ENCODE measurements around the gene ATF3. TPM values are rescaled to one million over a fixed set of nuclear protein-coding genes. Genes with fewer than 3 reads are reported as not detected.

The ATF3 gene
- total and polyA plus RNA-seq, 2 donors (not counting 1 experiment from before 2014, with no cell fraction given), result 33.8 to 35.7 TPM

DNA sequence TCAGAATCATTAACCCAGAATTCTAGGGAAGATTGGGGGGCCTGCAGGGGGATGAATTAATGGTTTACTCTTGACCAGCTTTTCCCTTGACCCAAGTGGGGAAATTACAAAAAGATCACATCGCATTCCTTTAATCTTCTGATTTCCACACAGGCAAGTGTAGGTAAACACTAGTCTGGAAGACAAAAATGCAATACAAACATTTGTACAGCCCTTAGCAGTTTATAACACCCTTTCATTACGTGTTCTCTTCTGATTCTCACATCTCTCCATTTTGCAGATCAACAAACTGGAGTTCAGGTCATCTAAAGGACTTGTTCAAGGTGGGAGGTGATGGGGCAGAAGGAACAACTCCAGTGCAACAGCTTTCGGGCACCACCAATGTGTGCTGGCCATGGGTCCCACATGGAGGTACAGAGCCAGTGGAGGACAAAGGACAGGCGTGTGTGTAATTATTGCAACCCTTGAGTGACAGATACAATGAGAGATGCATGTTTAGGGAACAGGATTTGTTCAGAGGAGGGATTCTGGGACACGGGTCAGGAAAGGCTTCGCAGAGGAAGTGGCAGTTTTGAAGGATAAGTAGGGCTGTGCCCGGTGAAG, 20.4 kb downstream of the ATF3 start:
- H3K9ac ChIP-seq (ENCODE audit: insufficient read depth, low read length), result no peak overlapping the region

DNA sequence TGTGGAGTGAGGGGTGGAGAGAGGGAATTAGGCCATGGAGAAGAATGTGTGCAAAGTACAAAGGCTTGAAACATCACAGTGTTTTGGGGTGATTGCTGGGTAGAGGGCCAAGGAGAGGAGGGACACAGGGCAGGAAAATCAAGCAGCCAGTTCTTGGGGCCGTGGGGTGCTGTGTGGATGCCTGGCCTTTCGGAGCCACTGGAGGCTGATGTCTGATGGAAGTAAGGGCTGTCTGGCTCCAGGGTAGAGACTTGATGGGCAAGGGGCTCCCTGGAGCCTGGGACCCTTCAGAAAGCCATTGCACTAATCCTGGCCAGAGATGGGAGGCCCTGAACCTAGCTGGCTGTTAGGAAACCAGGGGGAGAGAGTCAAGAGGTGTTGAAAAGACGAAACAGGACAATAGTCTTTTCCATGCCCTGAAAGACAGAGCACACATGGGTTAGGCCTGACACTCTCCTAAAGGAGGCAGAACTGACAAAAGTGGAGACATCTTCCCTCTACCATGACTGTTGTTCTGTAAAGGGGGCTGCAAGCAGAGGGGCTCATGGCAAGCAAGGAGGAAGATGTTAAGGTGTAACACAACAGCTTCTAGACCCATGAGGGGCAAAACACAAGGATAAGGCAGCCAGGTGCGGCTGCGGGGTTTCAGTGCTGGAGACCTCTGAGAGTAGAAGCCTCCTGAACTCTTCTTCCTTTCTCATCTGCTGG, 21.0 kb downstream of the ATF3 start:
- H4K20me1 ChIP-seq (ENCODE audit: control insufficient read depth, extremely low read depth, insufficient read depth, low read length), result no peaks in the 10 kb centered on the region
- no peaks in the 10 kb centered on the region for H3K4me1 ChIP-seq (ENCODE audit: control insufficient read depth, extremely low read depth, insufficient read depth, low read length)
- no peak overlapping the region for H3K4me2 ChIP-seq (ENCODE audit: extremely low read depth, insufficient read depth, low read length)
- TF ChIP-seq, protein P1, sequence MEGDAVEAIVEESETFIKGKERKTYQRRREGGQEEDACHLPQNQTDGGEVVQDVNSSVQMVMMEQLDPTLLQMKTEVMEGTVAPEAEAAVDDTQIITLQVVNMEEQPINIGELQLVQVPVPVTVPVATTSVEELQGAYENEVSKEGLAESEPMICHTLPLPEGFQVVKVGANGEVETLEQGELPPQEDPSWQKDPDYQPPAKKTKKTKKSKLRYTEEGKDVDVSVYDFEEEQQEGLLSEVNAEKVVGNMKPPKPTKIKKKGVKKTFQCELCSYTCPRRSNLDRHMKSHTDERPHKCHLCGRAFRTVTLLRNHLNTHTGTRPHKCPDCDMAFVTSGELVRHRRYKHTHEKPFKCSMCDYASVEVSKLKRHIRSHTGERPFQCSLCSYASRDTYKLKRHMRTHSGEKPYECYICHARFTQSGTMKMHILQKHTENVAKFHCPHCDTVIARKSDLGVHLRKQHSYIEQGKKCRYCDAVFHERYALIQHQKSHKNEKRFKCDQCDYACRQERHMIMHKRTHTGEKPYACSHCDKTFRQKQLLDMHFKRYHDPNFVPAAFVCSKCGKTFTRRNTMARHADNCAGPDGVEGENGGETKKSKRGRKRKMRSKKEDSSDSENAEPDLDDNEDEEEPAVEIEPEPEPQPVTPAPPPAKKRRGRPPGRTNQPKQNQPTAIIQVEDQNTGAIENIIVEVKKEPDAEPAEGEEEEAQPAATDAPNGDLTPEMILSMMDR (conservative IDR thresholded peaks at IDR 0.05 in 1 of 2, IDR thresholded peaks at IDR 0.05 in 1 of 2; ENCODE audit: low read depth in 1 of 2, low read length in 2 of 2), result no peak
- TF ChIP-seq EZH2 (IDR thresholded peaks at IDR 0.05; ENCODE audit: low read length, missing control alignments), result no peak
- no peak overlapping the region for H3K4me3 ChIP-seq (replicated peaks in 1 of 4; ENCODE audit: control extremely low read depth in 1 of 4, insufficient read depth in 1 of 4, low read depth in 3 of 4, low read length in 4 of 4)
- DNase-seq (ENCODE audit: low read depth in 2 of 2), result no peak
- no peak overlapping the region for H2AFZ ChIP-seq (ENCODE audit: low read length)
- no peak overlapping the region for H3K27ac ChIP-seq (ENCODE audit: insufficient read depth, low read length)
- H3K36me3 ChIP-seq (ENCODE audit: control insufficient read depth, insufficient read depth, low read length), result no peaks in the 10 kb centered on the region
- H3K79me2 ChIP-seq (ENCODE audit: control insufficient read depth, insufficient read depth, low read length), result no peaks in the 10 kb centered on the region
- H3K27me3 ChIP-seq (ENCODE audit: control insufficient read depth, insufficient read depth, low read length), result peaks cover 11% of the 10 kb centered on the region
- H3K9me3 ChIP-seq (ENCODE audit: control insufficient read depth, insufficient read depth, low read depth, low read length), result no peaks in the 10 kb centered on the region
- no peak overlapping the region for H3K9ac ChIP-seq (ENCODE audit: insufficient read depth, low read length)

More for the DNA sequence above, 20.4 kb downstream of the ATF3 start:
- H3K4me1 ChIP-seq (ENCODE audit: control insufficient read depth, extremely low read depth, insufficient read depth, low read length), result no peaks in the 10 kb centered on the region
- no peak overlapping the region for H3K4me3 ChIP-seq (replicated peaks in 1 of 4; ENCODE audit: control extremely low read depth in 1 of 4, insufficient read depth in 1 of 4, low read depth in 3 of 4, low read length in 4 of 4)
- DNase-seq (ENCODE audit: low read depth in 2 of 2), result no peak
- TF ChIP-seq EZH2 (IDR thresholded peaks at IDR 0.05; ENCODE audit: low read length, missing control alignments), result no peak
- TF ChIP-seq, protein P1 (conservative IDR thresholded peaks at IDR 0.05 in 1 of 2, IDR thresholded peaks at IDR 0.05 in 1 of 2; ENCODE audit: low read depth in 1 of 2, low read length in 2 of 2), result no peak
- H4K20me1 ChIP-seq (ENCODE audit: control insufficient read depth, extremely low read depth, insufficient read depth, low read length), result no peaks in the 10 kb centered on the region
- H3K9me3 ChIP-seq (ENCODE audit: control insufficient read depth, insufficient read depth, low read depth, low read length), result no peaks in the 10 kb centered on the region
- H3K27ac ChIP-seq (ENCODE audit: insufficient read depth, low read length), result no peak overlapping the region
- H3K36me3 ChIP-seq (ENCODE audit: control insufficient read depth, insufficient read depth, low read length), result no peaks in the 10 kb centered on the region
- peaks cover 11% of the 10 kb centered on the region for H3K27me3 ChIP-seq (ENCODE audit: control insufficient read depth, insufficient read depth, low read length)
- H3K4me2 ChIP-seq (ENCODE audit: extremely low read depth, insufficient read depth, low read length), result no peak overlapping the region
- H3K79me2 ChIP-seq (ENCODE audit: control insufficient read depth, insufficient read depth, low read length), result no peaks in the 10 kb centered on the region
- H2AFZ ChIP-seq (ENCODE audit: low read length), result no peak overlapping the region

DNA sequence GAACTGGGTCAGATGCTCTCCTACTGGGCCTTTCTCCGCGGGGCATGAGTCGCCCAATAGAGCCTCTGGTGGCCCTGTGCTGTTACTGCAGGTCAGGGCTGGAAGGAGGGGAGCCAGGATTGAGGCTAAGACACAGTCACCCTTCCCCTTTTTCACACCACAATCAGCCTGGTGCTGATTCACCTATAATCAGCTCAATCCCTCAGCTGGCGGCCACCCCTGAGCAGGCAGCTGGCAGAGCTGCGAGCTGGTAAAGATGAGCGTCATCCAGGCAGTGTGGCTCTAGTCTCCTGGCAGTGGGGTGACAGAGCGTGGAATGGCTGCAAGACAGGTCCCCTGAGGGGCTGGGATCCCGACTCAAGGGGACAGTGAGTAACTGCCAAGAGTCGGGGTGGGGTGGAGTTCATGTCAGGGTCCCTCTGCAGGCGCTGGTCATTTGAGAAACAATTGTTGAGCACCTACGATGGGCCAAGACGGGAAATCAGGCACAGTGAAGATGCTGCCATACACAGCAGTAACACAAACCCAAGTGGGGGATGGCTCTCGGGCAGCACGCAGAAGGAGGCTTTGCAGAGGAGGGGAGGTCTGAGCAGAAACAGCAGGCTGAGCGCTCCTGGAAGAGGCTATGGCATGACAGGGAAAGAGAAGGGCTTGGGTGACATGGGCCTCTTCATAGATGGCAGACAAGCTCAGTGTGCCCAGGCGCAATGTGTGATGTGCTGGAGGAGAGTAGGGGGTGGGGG, 21.8 kb downstream of the ATF3 start:
- Histone ChIP-seq H3K4me1 (ENCODE audit: control insufficient read depth, extremely low read depth, insufficient read depth, low read length) (peaks cover 3% of the 10 kb centered on the region), H2AFZ (ENCODE audit: low read length) (no peak overlapping the region), H3K4me2 (ENCODE audit: extremely low read depth, insufficient read depth, low read length) (no peak overlapping the region), H3K9ac (ENCODE audit: insufficient read depth, low read length) (no peak overlapping the region), H3K27me3 (ENCODE audit: control insufficient read depth, insufficient read depth, low read length) (peaks cover 10% of the 10 kb centered on the region), H3K36me3 (ENCODE audit: control insufficient read depth, insufficient read depth, low read length) (no peaks in the 10 kb centered on the region), H3K9me3 (ENCODE audit: control insufficient read depth, insufficient read depth, low read depth, low read length) (no peaks in the 10 kb centered on the region), H4K20me1 (ENCODE audit: control insufficient read depth, extremely low read depth, insufficient read depth, low read length) (no peaks in the 10 kb centered on the region), H3K27ac (ENCODE audit: insufficient read depth, low read length) (no peak overlapping the region), H3K4me3 (replicated peaks in 1 of 4; ENCODE audit: control extremely low read depth in 1 of 4, insufficient read depth in 1 of 4, low read depth in 3 of 4, low read length in 4 of 4) (no peak overlapping the region), H3K79me2 (ENCODE audit: control insufficient read depth, insufficient read depth, low read length) (no peaks in the 10 kb centered on the region)
- DNase-seq (ENCODE audit: low read depth in 2 of 2), result peak; percentile 40 to 52
- TF ChIP-seq, protein P1 (conservative IDR thresholded peaks at IDR 0.05 in 1 of 2, IDR thresholded peaks at IDR 0.05 in 1 of 2; ENCODE audit: low read depth in 1 of 2, low read length in 2 of 2), result peak; percentile 69 to 91
- no peak for TF ChIP-seq EZH2 (IDR thresholded peaks at IDR 0.05; ENCODE audit: low read length, missing control alignments)
